Endothelial cell of umbilical vein (primary cell): ENCODE data around the gene POTEI.
"Not testable (repeated sequence)": the region's sequence is repeated elsewhere in the genome, so short reads cannot be mapped to it uniquely, and the experiment has no call there.

Source experiments
- EZH2 ChIP-seq: IDR thresholded peaks from 2 replicates; pipeline ENCODE4 v1.6.1; 2012; ENCODE audit warnings: borderline replicate concordance, low read depth, mild to moderate bottlenecking, moderate library complexity, low read length, inconsistent platforms; ENCODE audit not compliant: severe bottlenecking
- FOS ChIP-seq: IDR thresholded peaks from 2 replicates; pipeline ENCODE4 v1.6.1; 2011; ENCODE audit warnings: mild to moderate bottlenecking, low read length, moderate library complexity, borderline replicate concordance; ENCODE audit not compliant: insufficient read depth
- JUN ChIP-seq: IDR thresholded peaks from 2 replicates; pipeline ENCODE4 v1.6.1; 2011; ENCODE audit warnings: borderline replicate concordance, low read depth; ENCODE audit not compliant: insufficient read length, insufficient read depth
- POLR2A ChIP-seq: IDR thresholded peaks from 2 replicates; pipeline ENCODE4 v1.6.1; 2012; ENCODE audit warnings: low read depth, mild to moderate bottlenecking, control low read depth, low read length
- POLR2AphosphoS5 ChIP-seq: IDR thresholded peaks from 2 replicates; pipeline ENCODE4 v1.6.1; 2012; ENCODE audit warnings: low read depth, mild to moderate bottlenecking, control low read depth, low read length, moderate library complexity; ENCODE audit not compliant: insufficient read depth
- TF ChIP-seq, protein P1 (sequence below): IDR thresholded peaks from 2 replicates; pipeline ENCODE4 v1.6.1; 2011; ENCODE audit not compliant: insufficient read depth, insufficient read length
- TF ChIP-seq, protein P2 (sequence below), 2 donors: IDR thresholded peaks; 1 replicate in 1 of 2; 2 replicates in 1 of 2; pipeline ENCODE4 v1.5.1; 2011; ENCODE audit warnings: low read length in 2 of 2, mild to moderate bottlenecking in 2 of 2, moderate library complexity in 2 of 2, control low read depth in 1 of 2, inconsistent platforms in 1 of 2, low read depth in 1 of 2; ENCODE audit not compliant: insufficient read depth in 1 of 2; ENCODE audit errors: extremely low read depth in 1 of 2

DNA sequence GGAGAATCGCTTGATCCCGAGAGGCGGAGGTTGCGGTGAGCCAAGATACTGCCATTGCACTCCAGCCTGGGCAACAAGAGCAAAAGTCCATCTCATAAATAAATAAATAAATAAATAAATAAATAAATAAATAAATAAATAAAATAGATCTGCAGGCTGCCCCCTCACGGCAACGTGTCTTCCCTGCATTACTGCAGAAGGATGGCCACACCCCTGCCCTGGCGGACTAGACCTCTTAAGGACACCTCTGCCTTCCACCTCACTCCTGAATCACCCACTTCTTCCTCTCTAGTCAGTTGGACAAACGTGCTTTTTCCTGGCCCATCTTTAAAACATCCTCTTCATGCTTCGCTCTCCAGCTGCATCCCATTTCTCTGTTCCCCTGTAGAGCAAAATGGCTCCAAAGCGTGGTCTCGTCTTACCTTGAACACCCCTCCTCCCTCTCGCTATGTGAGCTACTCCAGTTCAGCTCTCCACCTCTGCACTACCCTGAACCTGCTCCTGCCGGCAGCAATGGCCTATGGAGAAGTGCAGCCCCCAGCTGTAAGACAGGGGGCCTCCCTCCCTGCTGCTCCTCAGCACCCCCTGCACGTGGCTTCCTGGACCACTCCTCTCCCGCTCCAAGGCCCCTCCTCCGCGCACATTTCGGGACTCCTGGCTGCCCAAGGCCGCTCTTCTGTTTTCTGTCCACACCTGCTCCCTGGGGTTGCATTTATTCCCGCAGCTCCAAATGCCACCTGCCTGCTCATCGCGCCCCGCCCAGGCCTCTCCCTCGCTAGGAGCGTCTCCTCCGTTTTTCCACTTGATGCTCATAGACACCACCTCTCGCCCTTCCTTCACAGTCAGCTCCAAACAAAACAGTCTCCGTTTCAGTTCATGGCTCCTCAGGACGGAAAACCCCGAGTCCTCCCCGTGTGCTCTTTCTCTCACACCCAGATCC, 1.9 kb upstream of the POTEI start:
- TF ChIP-seq, protein P1, sequence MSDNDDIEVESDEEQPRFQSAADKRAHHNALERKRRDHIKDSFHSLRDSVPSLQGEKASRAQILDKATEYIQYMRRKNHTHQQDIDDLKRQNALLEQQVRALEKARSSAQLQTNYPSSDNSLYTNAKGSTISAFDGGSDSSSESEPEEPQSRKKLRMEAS, result not testable (repeated sequence)
- not testable (repeated sequence) for TF ChIP-seq JUN, POLR2A, POLR2AphosphoS5, EZH2, FOS
- TF ChIP-seq, protein P2, sequence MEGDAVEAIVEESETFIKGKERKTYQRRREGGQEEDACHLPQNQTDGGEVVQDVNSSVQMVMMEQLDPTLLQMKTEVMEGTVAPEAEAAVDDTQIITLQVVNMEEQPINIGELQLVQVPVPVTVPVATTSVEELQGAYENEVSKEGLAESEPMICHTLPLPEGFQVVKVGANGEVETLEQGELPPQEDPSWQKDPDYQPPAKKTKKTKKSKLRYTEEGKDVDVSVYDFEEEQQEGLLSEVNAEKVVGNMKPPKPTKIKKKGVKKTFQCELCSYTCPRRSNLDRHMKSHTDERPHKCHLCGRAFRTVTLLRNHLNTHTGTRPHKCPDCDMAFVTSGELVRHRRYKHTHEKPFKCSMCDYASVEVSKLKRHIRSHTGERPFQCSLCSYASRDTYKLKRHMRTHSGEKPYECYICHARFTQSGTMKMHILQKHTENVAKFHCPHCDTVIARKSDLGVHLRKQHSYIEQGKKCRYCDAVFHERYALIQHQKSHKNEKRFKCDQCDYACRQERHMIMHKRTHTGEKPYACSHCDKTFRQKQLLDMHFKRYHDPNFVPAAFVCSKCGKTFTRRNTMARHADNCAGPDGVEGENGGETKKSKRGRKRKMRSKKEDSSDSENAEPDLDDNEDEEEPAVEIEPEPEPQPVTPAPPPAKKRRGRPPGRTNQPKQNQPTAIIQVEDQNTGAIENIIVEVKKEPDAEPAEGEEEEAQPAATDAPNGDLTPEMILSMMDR (IDR thresholded peaks at IDR 0.05; ENCODE audit: extremely low read depth in 1 of 2, insufficient read depth in 1 of 2, low read depth in 1 of 2, low read length in 2 of 2), result not testable (repeated sequence)
